Nephron progenitor cell (in vitro differentiated cells): ENCODE results near the gene CYCS.
"Not testable (repeated sequence)": the region's sequence is repeated elsewhere in the genome, so short reads cannot be mapped to it uniquely, and the experiment has no call there.

Source experiments
- DNase-seq: peaks from one replicate; pipeline ENCODE4 v3.0.0; 2021
- H3K27ac Mint-ChIP-seq: 2 replicates; pipeline ENCODE4 v1.8.0; 2021; ENCODE audit warnings: mild to moderate bottlenecking, moderate library complexity, mixed read lengths
- H3K27me3 Mint-ChIP-seq: 2 replicates; pipeline ENCODE4 v1.8.0; 2021; ENCODE audit warnings: mild to moderate bottlenecking, low read depth, mixed read lengths; ENCODE audit not compliant: poor library complexity
- H3K36me3 Mint-ChIP-seq: 2 replicates; pipeline ENCODE4 v1.8.0; 2021; ENCODE audit warnings: low read depth, mixed read lengths
- H3K4me1 Mint-ChIP-seq: 2 replicates; pipeline ENCODE4 v1.8.0; 2021; ENCODE audit warnings: mixed read lengths
- H3K4me3 Mint-ChIP-seq: 2 replicates; pipeline ENCODE4 v1.8.0; 2021; ENCODE audit warnings: mild to moderate bottlenecking, moderate library complexity, mixed read lengths
- H3K9me3 Mint-ChIP-seq: 2 replicates; pipeline ENCODE4 v1.8.0; 2021; ENCODE audit warnings: mild to moderate bottlenecking, moderate library complexity, mixed read lengths
- CTCF ChIP-seq: fragments of 200-600 bp; sonication (generic); IDR thresholded peaks from 2 replicates; pipeline ENCODE4 v1.5.0; 2021; ENCODE audit warnings: antibody characterized with exemption

Gene CYCS

GRCh38 chr7:25091176-25091575, 33.9 kb downstream of the CYCS start:
- DNase-seq: no peak
- Mint-ChIP-seq H3K27me3 (peaks cover 7% of the 10 kb centered on the region), H3K4me3 (no peak overlapping the region), H3K27ac (no peak overlapping the region), H3K4me1 (peaks cover 4% of the 10 kb centered on the region), H3K36me3 (no peaks in the 10 kb centered on the region), H3K9me3 (peaks cover 7% of the 10 kb centered on the region)
- TF ChIP-seq CTCF: no peak

- H3K27ac Mint-ChIP-seq: no peak overlapping the region
- H3K36me3 Mint-ChIP-seq: no peaks in the 10 kb centered on the region
- H3K9me3 Mint-ChIP-seq: peaks cover 1% of the 10 kb centered on the region
- peaks cover 4% of the 10 kb centered on the region for H3K4me1 Mint-ChIP-seq
- H3K4me3 Mint-ChIP-seq: no peak overlapping the region
- DNase-seq: no peak
- TF ChIP-seq CTCF: no peak
- H3K27me3 Mint-ChIP-seq: peaks cover 7% of the 10 kb centered on the region
Measured at GRCh38 chr7:25090374-25090773, 34.7 kb downstream of the CYCS start.

- H3K27ac Mint-ChIP-seq: no peak overlapping the region
- no peaks in the 10 kb centered on the region for H3K9me3 Mint-ChIP-seq
- no peak for DNase-seq
- no peak overlapping the region for H3K4me3 Mint-ChIP-seq
- no peak for TF ChIP-seq CTCF
- H3K36me3 Mint-ChIP-seq: no peaks in the 10 kb centered on the region
- no peaks in the 10 kb centered on the region for H3K27me3 Mint-ChIP-seq
- no peaks in the 10 kb centered on the region for H3K4me1 Mint-ChIP-seq
Measured at GRCh38 chr7:25087855-25088254, 37.2 kb downstream of the CYCS start.

GRCh38 chr7:25084821-25085220, 40.2 kb downstream of the CYCS start:
- H3K27me3 Mint-ChIP-seq: no peaks in the 10 kb centered on the region
- peaks cover 5% of the 10 kb centered on the region for H3K4me1 Mint-ChIP-seq
- no peak for TF ChIP-seq CTCF
- DNase-seq: no peak
- no peaks in the 10 kb centered on the region for H3K36me3 Mint-ChIP-seq
- peaks cover 4% of the 10 kb centered on the region for H3K9me3 Mint-ChIP-seq
- no peak overlapping the region for H3K27ac Mint-ChIP-seq
- no peak overlapping the region for H3K4me3 Mint-ChIP-seq

GRCh38 chr7:25083201-25083600, 41.9 kb downstream of the CYCS start:
- Mint-ChIP-seq H3K9me3 (peaks cover 4% of the 10 kb centered on the region), H3K27me3 (no peaks in the 10 kb centered on the region), H3K36me3 (no peaks in the 10 kb centered on the region), H3K4me1 (peaks cover 11% of the 10 kb centered on the region), H3K4me3 (no peak overlapping the region), H3K27ac (no peak overlapping the region)
- DNase-seq: no peak
- no peak for TF ChIP-seq CTCF

- not testable (repeated sequence) for H3K27ac Mint-ChIP-seq, DNase-seq, H3K27me3 Mint-ChIP-seq, H3K4me3 Mint-ChIP-seq, H3K36me3 Mint-ChIP-seq, H3K9me3 Mint-ChIP-seq
- H3K4me1 Mint-ChIP-seq: peaks cover 16% of the 10 kb centered on the region
Measured at GRCh38 chr7:25082041-25082440, 43.0 kb downstream of the CYCS start.
